Bronchial epithelial cell (primary cell): ENCODE measurements around the gene GBP6. TPM values are rescaled to one million over a fixed set of nuclear protein-coding genes. Genes with fewer than 3 reads are reported as not detected.
A peak's percentile ranks its signal among the peaks of the same experiment; 100 is the strongest.
"Not testable (repeated sequence)": the region's sequence is repeated elsewhere in the genome, so short reads cannot be mapped to it uniquely, and the experiment has no call there.

Source experiments
- DNase-seq: peaks from one replicate; pipeline ENCODE4 v3.0.0-alpha.2; 2010; ENCODE audit warnings: low read depth
- FAIRE-seq: peaks from 2 replicates; lab custom pipeline; 2011; peaks lifted over from hg19 to GRCh38; lab: Jason Lieb, UNC
- H3K27me3 ChIP-seq: 2 replicates; pipeline ENCODE4 v1.5.1; 2011; ENCODE audit warnings: low read length; ENCODE audit not compliant: control insufficient read depth, insufficient read depth
- H3K36me3 ChIP-seq: 2 replicates; pipeline ENCODE4 v1.5.1; 2011; ENCODE audit warnings: low read length; ENCODE audit not compliant: control insufficient read depth, insufficient read depth
- H3K4me3 ChIP-seq: 2 replicates; pipeline ENCODE4 v1.5.1; 2011; ENCODE audit warnings: mild to moderate bottlenecking, low read depth, low read length, control low read depth
- CTCF ChIP-seq: IDR thresholded peaks from 2 replicates; pipeline ENCODE4 v1.5.1; 2011; ENCODE audit warnings: mild to moderate bottlenecking, moderate library complexity, low read length, control low read depth, inconsistent platforms; ENCODE audit not compliant: insufficient read depth, severe bottlenecking
- total RNA-seq: library from RNA; depleted of rRNA; stranded (reverse); fragments of >200 nt; gene quantifications from 2 replicates; pipeline ENCODE4 v1.2.1, GENCODE V29; 2014

Gene GBP6
- total RNA-seq, 1 donor from 2014 or later, result 12.4 TPM

GRCh38 chr1:89394851-89395250, 31.0 kb downstream of the GBP6 start:
- no peaks in the 10 kb centered on the region for H3K36me3 ChIP-seq
- no peak for FAIRE-seq
- H3K27me3 ChIP-seq, result no peaks in the 10 kb centered on the region
- no peak for TF ChIP-seq CTCF
- H3K4me3 ChIP-seq, result no peak overlapping the region
- peak; percentile 31 for DNase-seq

DNA sequence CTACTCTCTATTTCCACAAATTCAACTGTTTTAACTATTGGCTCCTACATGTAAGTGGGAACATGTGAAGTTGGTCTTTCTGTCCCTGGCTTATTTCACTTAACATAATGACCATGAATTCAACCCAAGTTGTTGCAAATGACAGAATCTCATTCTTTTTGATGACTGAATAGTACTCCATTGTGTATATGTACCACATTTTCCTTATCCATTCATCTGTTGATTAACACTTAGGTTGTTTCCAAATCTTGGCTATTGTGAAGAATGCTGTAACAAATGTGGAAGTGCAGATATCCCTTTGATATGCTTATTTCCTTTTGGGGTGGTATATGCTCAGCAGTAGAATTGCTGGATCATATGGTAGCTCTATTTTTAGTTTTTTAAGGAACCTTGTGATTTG, 33.0 kb downstream of the GBP6 start:
- FAIRE-seq (no peak), DNase-seq (no peak)
- Histone ChIP-seq H3K4me3 (no peak overlapping the region), H3K27me3 (no peaks in the 10 kb centered on the region), H3K36me3 (no peaks in the 10 kb centered on the region)
- no peak for TF ChIP-seq CTCF

DNA sequence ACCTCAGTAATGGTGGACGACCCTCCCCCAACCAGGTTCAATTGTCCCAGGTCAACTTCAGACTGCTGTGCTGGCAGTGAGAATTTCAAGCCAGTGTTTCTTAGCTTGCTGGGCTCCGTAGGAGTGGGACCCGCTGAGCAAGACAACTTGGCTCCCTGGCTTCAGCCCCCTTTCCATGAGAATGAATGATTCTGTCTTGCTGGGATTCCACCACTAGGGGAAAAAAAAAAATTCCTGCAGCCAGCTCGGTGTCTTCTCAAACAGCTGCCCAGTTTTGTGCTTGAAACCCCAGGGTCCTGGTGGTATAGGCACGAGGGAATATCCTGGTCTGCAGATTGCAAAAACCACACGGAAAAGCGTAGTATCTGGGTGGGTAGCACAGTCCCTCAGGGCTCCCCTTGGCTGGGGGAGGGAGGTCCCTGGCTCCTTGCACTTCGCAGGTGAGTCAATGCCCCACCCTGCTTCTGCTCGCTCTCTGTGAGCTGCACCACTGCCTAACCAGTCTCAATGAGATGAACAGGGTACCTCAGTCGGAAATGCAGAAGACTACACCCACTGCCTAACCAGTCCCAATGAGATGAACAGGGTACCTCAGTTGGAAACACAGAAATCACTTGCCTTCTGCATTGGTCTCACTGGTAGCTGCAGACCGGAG, 41.5 kb downstream of the GBP6 start:
- no peak for FAIRE-seq
- Histone ChIP-seq H3K36me3 (no peaks in the 10 kb centered on the region), H3K27me3 (no peaks in the 10 kb centered on the region), H3K4me3 (no peak overlapping the region)
- no peak for DNase-seq
- TF ChIP-seq CTCF, result no peak

GRCh38 chr1:89407360-89407759, 43.5 kb downstream of the GBP6 start:
- no peaks in the 10 kb centered on the region for H3K27me3 ChIP-seq
- no peak overlapping the region for H3K4me3 ChIP-seq
- no peak for TF ChIP-seq CTCF
- no peaks in the 10 kb centered on the region for H3K36me3 ChIP-seq
- no peak for DNase-seq
- no peak for FAIRE-seq

- FAIRE-seq, result peak; percentile 85
- not testable (repeated sequence) for H3K36me3 ChIP-seq, DNase-seq, H3K4me3 ChIP-seq, H3K27me3 ChIP-seq
Observed at GRCh38 chr1:89407768-89408167, 43.9 kb downstream of the GBP6 start.

GRCh38 chr1:89425056-89425455, 61.2 kb downstream of the GBP6 start:
- FAIRE-seq (no peak), DNase-seq (peak; percentile 33)
- no peak for TF ChIP-seq CTCF
- no peaks in the 10 kb centered on the region for H3K36me3 ChIP-seq
- H3K4me3 ChIP-seq, result no peak overlapping the region
- H3K27me3 ChIP-seq, result no peaks in the 10 kb centered on the region
